K562 (cell line): ENCODE data around the gene CYP24A1. TPM values are rescaled to one million over a fixed set of nuclear protein-coding genes. Genes with fewer than 3 reads are reported as not detected.

Experiments
- ATAC-seq: fragments of 200-7000 bp; cut with Tn5 transposase; 3 replicates; pipeline ENCODE4 v1.9.1; 2020; ENCODE audit warnings: moderate library complexity
- BruUV-seq: library from RNA; stranded (reverse); fragments of 400-500 nt; replicated peaks from 2 replicates; lab custom pipeline; 2021; lab: Mats Ljungman, UMichigan
- CTCF ChIA-PET: fragments of 300-600 bp; formaldehyde crosslinking; extraction: SDS; loops from one replicate; lab custom pipeline; 2021; ENCODE audit warnings: low intra/inter-chr PET ratio; lab: Yijun Ruan, JAX
- POLR2A ChIA-PET: fragments of 300-600, 350-650 bp; sonication (Branson Sonifier 250); formaldehyde crosslinking; extraction: SDS; loops from one replicate; lab custom pipeline; 2021; ENCODE audit warnings: antibody characterized with exemption, inconsistent platforms; lab: Yijun Ruan, JAX
- DNase-seq, 4 experiments: peaks; one replicate each; pipeline versions ENCODE4 v3.0.0 to v3.0.0-alpha.2; 2011 to 2018; ENCODE audit warnings: low spot score in 3 of 4, mixed read lengths in 3 of 4; ENCODE audit errors: extremely low read depth in 1 of 4
- FAIRE-seq: peaks from 2 replicates; lab custom pipeline; 2011; peaks lifted over from hg19 to GRCh38; lab: Jason Lieb, UNC
- H2AFZ ChIP-seq: 2 replicates; pipeline ENCODE4 v1.6.0; 2011; ENCODE audit warnings: low read depth, low read length, control low read depth, inconsistent platforms
- H3K27ac ChIP-seq: fragments of 200-600 bp; 3 replicates; pipeline ENCODE4 v1.8.0; 2011; ENCODE audit warnings: low read depth, mild to moderate bottlenecking, control low read depth, inconsistent platforms, low read length, moderate library complexity, mixed read lengths; ENCODE audit errors: extremely low read depth
- H3K27me3 ChIP-seq, 2 experiments: fragments of 300-600 bp in 1 of 2; 2 replicates in 1 of 2; 3 replicates in 1 of 2; pipeline versions ENCODE4 v1.6.0 to v1.8.0; 2011; ENCODE audit warnings: inconsistent platforms in 2 of 2, low read length in 2 of 2, mild to moderate bottlenecking in 1 of 2, mixed read lengths in 1 of 2, moderate library complexity in 1 of 2; ENCODE audit not compliant: control insufficient read depth in 2 of 2, insufficient read depth in 2 of 2
- H3K36me3 ChIP-seq: fragments of 300-600 bp; 3 replicates; pipeline ENCODE4 v1.8.0; 2011; ENCODE audit warnings: mild to moderate bottlenecking, low read length, inconsistent platforms; ENCODE audit not compliant: control insufficient read depth, insufficient read depth
- H3K4me1 ChIP-seq, 2 experiments: fragments of 200-600 bp in 1 of 2; replicated peaks in 1 of 2; 2 replicates in 1 of 2; 3 replicates in 1 of 2; pipeline versions ENCODE4 v1.5.1 to v1.8.0; 2011; ENCODE audit warnings: inconsistent platforms in 2 of 2, low read length in 2 of 2, mild to moderate bottlenecking in 1 of 2, mixed read lengths in 1 of 2, moderate library complexity in 1 of 2; ENCODE audit not compliant: control insufficient read depth in 2 of 2, insufficient read depth in 2 of 2
- H3K4me2 ChIP-seq: 2 replicates; pipeline ENCODE4 v1.6.1; 2011; ENCODE audit warnings: low read length, control low read depth, inconsistent platforms, mixed read lengths; ENCODE audit not compliant: insufficient read depth
- H3K4me3 ChIP-seq: fragments of 200-600 bp; sonication (generic), shearing (Covaris generic); 2 replicates; pipeline ENCODE4 v1.5.1; 2016; ENCODE audit warnings: control low read depth, inconsistent platforms
- H3K79me2 ChIP-seq: fragments of 200-600 bp; 3 replicates; pipeline ENCODE4 v1.8.0; 2011; ENCODE audit warnings: low read length, inconsistent platforms; ENCODE audit not compliant: control insufficient read depth, insufficient read depth
- H3K9ac ChIP-seq, 2 experiments: 2 replicates each; pipeline versions ENCODE4 v1.6.0 to v1.6.1; 2011; ENCODE audit warnings: low read depth in 2 of 2, low read length in 2 of 2, control low read depth in 1 of 2, inconsistent platforms in 1 of 2, mild to moderate bottlenecking in 1 of 2, mixed read lengths in 1 of 2; ENCODE audit not compliant: insufficient read depth in 1 of 2
- H3K9me1 ChIP-seq: one replicate; pipeline ENCODE4 v1.6.0; 2011; ENCODE audit warnings: inconsistent platforms, mild to moderate bottlenecking, low read length, moderate library complexity; ENCODE audit not compliant: control insufficient read depth, insufficient read depth
- H3K9me3 ChIP-seq: replicated peaks from 2 replicates; pipeline ENCODE4 v1.5.1; 2011; ENCODE audit warnings: low read depth, low read length, inconsistent platforms; ENCODE audit not compliant: control insufficient read depth, insufficient read depth
- H4K20me1 ChIP-seq: replicated peaks from 2 replicates; pipeline ENCODE4 v1.6.1; 2011; ENCODE audit warnings: low read length, inconsistent platforms, mixed read lengths; ENCODE audit not compliant: control insufficient read depth, insufficient read depth
- BHLHE40 ChIP-seq: IDR thresholded peaks from 2 replicates; pipeline ENCODE4 v1.6.1; 2011; ENCODE audit warnings: low read length, improper control_type of control experiment
- BRD4 ChIP-seq: fragments of 200-600 bp; sonication (generic); IDR thresholded peaks from 2 replicates; pipeline ENCODE4 v1.6.1; 2017; ENCODE audit warnings: inconsistent platforms
- EWSR1 ChIP-seq: fragments of 450-650 bp; IDR thresholded peaks from 2 replicates; pipeline ENCODE4 v1.6.1; 2018; ENCODE audit warnings: borderline replicate concordance, mild to moderate bottlenecking, low read depth, moderate library complexity; ENCODE audit not compliant: partially characterized antibody
- MECOM ChIP-seq: fragments of 250-450 bp; sonication (Bioruptor Pico); IDR thresholded peaks from 2 replicates; pipeline ENCODE4 v1.8.0; 2022; ENCODE audit warnings: inconsistent platforms
- MYNN ChIP-seq, 2 experiments: sonication (generic); formaldehyde crosslinking in 1 of 2; IDR thresholded peaks; 2 replicates each; pipeline versions ENCODE4 v1.5.0 to v1.6.1; 2016 to 2020; ENCODE audit warnings: antibody characterized with exemption in 1 of 2, missing genetic modification reagents in 1 of 2
- NCOA1 ChIP-seq: fragments of 450-650 bp; IDR thresholded peaks from 2 replicates; pipeline ENCODE4 v1.6.1; 2016; ENCODE audit warnings: low read depth
- NR2C1 ChIP-seq, 2 experiments: fragments of 450-650 bp; IDR thresholded peaks; 2 replicates each; pipeline ENCODE4 v1.6.1; 2017; ENCODE audit warnings: mild to moderate bottlenecking in 2 of 2, antibody characterized with exemption in 1 of 2, inconsistent platforms in 1 of 2, missing compliant biosample characterization in 1 of 2, missing genetic modification characterization in 1 of 2
- RAD21 ChIP-seq, 2 experiments: fragments of 250-450 bp in 1 of 2; fragments of 450-650 bp in 1 of 2; sonication (Bioruptor Pico) in 1 of 2; formaldehyde crosslinking in 1 of 2; IDR thresholded peaks in 1 of 2; conservative IDR thresholded peaks in 1 of 2; 2 replicates each; pipeline versions ENCODE4 v1.4.0 to v1.8.0; 2020 to 2022; ENCODE audit warnings: mild to moderate bottlenecking in 2 of 2, moderate library complexity in 1 of 2
- RBM14 ChIP-seq: fragments of 200-400 bp; formaldehyde crosslinking; IDR thresholded peaks from 2 replicates; pipeline ENCODE4 v1.6.1; 2018; ENCODE audit warnings: low read depth, mild to moderate bottlenecking, low read length, moderate library complexity, borderline replicate concordance; ENCODE audit not compliant: insufficient read depth
- SP2 ChIP-seq: IDR thresholded peaks from 2 replicates; pipeline ENCODE4 v1.6.1; 2011; ENCODE audit warnings: mild to moderate bottlenecking, low read depth, low read length, moderate library complexity; ENCODE audit not compliant: poor library complexity, severe bottlenecking; ENCODE audit errors: extremely low read depth
- ZBTB11 ChIP-seq, 3 experiments: fragments of 200-800 bp in 1 of 3; fragments of 250-450 bp in 1 of 3; fragments of 450-650 bp in 1 of 3; sonication (Bioruptor Pico) in 1 of 3; sonication (Bioruptor generic) in 1 of 3; formaldehyde crosslinking in 1 of 3; IDR thresholded peaks; 2 replicates each; pipeline versions ENCODE4 v1.6.1 to v1.8.0; 2016 to 2022; ENCODE audit warnings: mild to moderate bottlenecking in 2 of 3, missing genetic modification characterization in 2 of 3, missing compliant biosample characterization in 1 of 3, moderate library complexity in 1 of 3
- ZBTB33 ChIP-seq: sonication (generic); formaldehyde crosslinking; IDR thresholded peaks from 2 replicates; pipeline ENCODE4 v1.8.1; 2023; ENCODE audit warnings: mild to moderate bottlenecking, missing genetic modification reagents
- WGBS: fragments of 100-300 bp; shearing (Covaris generic); methylation state at CpG from one replicate; pipeline ENCODE4 v1.1.6; 2016; ENCODE audit warnings: low coverage, mixed read lengths; ENCODE audit not compliant: insufficient coverage; ENCODE audit errors: missing lambda C conversion rate; 5-methylcytosine and 5-hydroxymethylcytosine counted together
- in situ Hi-C: fragments of 300-500 bp; cut with MboI; formaldehyde crosslinking; loops from 4 replicates; pipeline ENCODE4 v1.15.0; 2018; ENCODE audit warnings: inconsistent platforms, mixed read lengths
- intact Hi-C: fragments of 100-400 bp; cut with micrococcal nuclease; formaldehyde crosslinking; loops from 2 replicates; pipeline ENCODE4 v1.14.2; 2022
- polyA plus RNA-seq, 8 experiments: library from polyadenylated mRNA; depleted of rRNA in 4 of 8; stranded (reverse) in 5 of 8; unstranded in 3 of 8; fragments of >200 nt; fragmentation: Nextera tagmentation in 2 of 8; fragmentation: Illumina TruSeq in 1 of 8; extraction: Ambion mirVana in 2 of 8; extraction: Trizol in 1 of 8; gene quantifications; 2 replicates each; pipeline versions ENCODE4 v1.2.1 to v1.2.3, GENCODE V29; 2011 to 2014; ENCODE audit warnings: inconsistent platforms in 1 of 8, missing spikeins in 1 of 8
- total RNA-seq, 7 experiments: library from RNA; depleted of rRNA in 6 of 7; stranded (reverse); fragments of >200 nt in 6 of 7; fragmentation: Illumina TruSeq in 2 of 7; extraction: Trizol in 2 of 7; gene quantifications; 2 replicates each; pipeline versions ENCODE4 v1.2.1 to v1.2.3, GENCODE V29; 2011 to 2021; ENCODE audit warnings: low replicate concordance in 1 of 7

Gene CYP24A1
- total and polyA plus RNA-seq, 9 of the 15 experiments (the other 6 are each of a cell fraction or from before 2014, with no cell fraction given): 0.04 TPM; not detected in 8

- peak in 1 of 4 experiments; percentile 41 for DNase-seq
- no peak for TF ChIP-seq RBM14
- no peak for TF ChIP-seq MYNN (IDR thresholded peaks at IDR 0.05)
- TF ChIP-seq MYNN (CRISPR knock-in tag; IDR thresholded peaks at IDR 0.05): no peak
- TF ChIP-seq NCOA1: no peak
- no peak for TF ChIP-seq SP2
- peak; percentile 76 for TF ChIP-seq EWSR1
- no peak for TF ChIP-seq ZBTB33 (CRISPR knock-in tag)
- no peak for TF ChIP-seq BRD4
- TF ChIP-seq NR2C1 (IDR thresholded peaks at IDR 0.05): no peak
- no peak for TF ChIP-seq NR2C1 (tag; IDR thresholded peaks at IDR 0.05)
- no peak for TF ChIP-seq MECOM (CRISPR knock-in tag)
- TF ChIP-seq BHLHE40: no peak
- TF ChIP-seq RAD21 (CRISPR knock-in tag; conservative IDR thresholded peaks at IDR 0.05 in 1 of 2, IDR thresholded peaks at IDR 0.05 in 1 of 2): peak; percentile 33 to 60; a peak in 3 of 4 replicates
- TF ChIP-seq ZBTB11 (CRISPR knock-in tag; IDR thresholded peaks at IDR 0.05): peak in 1 of 3 experiments; percentile 64; a peak in 1 of 6 replicates
These were observed 46.1 kb upstream of the CYP24A1 start for GRCh38 chr20:54219751-54220426.

More at GRCh38 chr20:54219751-54220426, 46.1 kb upstream of the CYP24A1 start:
- Histone ChIP-seq H4K20me1 (no peaks in the 10 kb centered on the region), H3K27ac (no peak overlapping the region), H3K27me3 (no peaks in the 10 kb centered on the region), H3K9ac (no peak overlapping the region), H3K36me3 (peaks cover 34% of the 10 kb centered on the region), H3K9me1 (no peaks in the 10 kb centered on the region), H3K4me3 (no peak overlapping the region), H3K79me2 (no peaks in the 10 kb centered on the region), H3K4me1 (no peaks in the 10 kb centered on the region), H3K9me3 (no peaks in the 10 kb centered on the region), H2AFZ (no peak overlapping the region), H3K4me2 (no peak overlapping the region)
- WGBS: 67% methylated on average over 6 of the region's 6 CpGs
- intact Hi-C loops (loop anchor here (5.0 kb wide), 1 partner anchor 427 kb away; no protein-coding TSS in a partner anchor), in situ Hi-C loops (loop anchor here (10.0 to 25.0 kb wide), 2 partner anchors 425 to 658 kb away; no protein-coding TSS in a partner anchor)
- FAIRE-seq (no peak), ATAC-seq (0 out of 3 replicates have a peak, but pooled peaks have one; percentile 55)
- BruUV-seq: no TSS peak
- CTCF ChIA-PET: interaction anchor here (0.5 to 2.2 kb wide), 4 partner anchors 162 to 438 kb away, joined by 3 to 19 read pairs (median 4); no protein-coding TSS in a partner anchor
- POLR2A ChIA-PET: no interaction called here
